ENCODE data around the gene TAX1BP3.

The TAX1BP3 gene

DNA sequence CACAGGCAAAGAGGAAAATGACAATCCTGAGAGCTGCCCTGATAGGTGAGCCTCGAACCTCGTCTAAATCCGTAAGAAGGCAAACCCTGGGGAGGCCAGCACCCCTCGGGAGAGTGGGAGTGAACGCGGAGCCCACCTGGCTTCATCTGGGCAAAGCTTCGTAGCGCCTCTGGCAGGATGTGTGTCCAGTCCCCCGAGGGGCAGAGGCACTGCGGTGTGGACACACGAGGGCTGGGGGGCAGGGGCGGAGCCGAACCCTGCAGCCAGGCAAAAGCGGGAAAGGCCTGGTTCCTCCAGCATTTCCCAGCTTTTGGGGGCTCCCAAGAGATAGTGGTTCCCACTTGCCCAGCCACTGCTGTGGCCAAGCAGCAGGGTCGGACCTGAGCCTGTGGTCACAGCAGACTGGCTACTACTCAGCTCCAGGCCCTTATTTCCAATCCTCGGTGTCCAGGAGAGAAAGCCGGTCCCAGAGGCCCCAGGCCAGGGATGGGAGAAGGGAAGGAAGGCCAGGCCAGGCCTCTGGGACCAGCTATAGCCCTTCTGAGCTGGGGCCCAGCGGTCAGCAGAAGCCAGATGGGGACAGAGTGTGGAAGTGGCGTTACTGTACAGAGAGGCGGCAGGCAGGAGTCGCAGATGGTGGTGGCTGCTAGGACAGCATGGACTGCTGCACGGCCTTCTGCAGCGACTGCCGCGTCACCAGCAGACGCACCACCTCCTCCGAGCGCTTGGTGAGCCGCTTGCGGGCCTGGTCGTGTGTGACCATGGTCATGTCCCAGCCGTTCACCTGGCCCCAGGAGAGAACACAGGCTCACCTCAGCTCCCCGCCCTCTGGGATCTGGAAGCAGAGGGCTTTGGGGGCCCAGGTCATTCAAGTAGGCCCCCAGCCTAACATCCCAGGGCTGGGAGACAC, 5.0 kb downstream of the TAX1BP3 start:
- Histone ChIP-seq H3K4me3 (ENCODE audit: insufficient read depth, low read depth, low read length, poor library complexity, severe bottlenecking) (no peak overlapping the region), H3K9me3 (ENCODE audit: control insufficient read depth, low read length) (no peaks in the 10 kb centered on the region), H3K36me3 (ENCODE audit: control insufficient read depth, insufficient read depth, low read length) (no peaks in the 10 kb centered on the region), H3K4me1 (ENCODE audit: control insufficient read depth, insufficient read depth, low read length, poor library complexity, severe bottlenecking) (peaks cover 11% of the 10 kb centered on the region), H3K27ac (ENCODE audit: insufficient read depth, low read length, poor library complexity, severe bottlenecking) (no peak overlapping the region), H3K27me3 (replicated peaks; ENCODE audit: control insufficient read depth, insufficient read depth, low read length, poor library complexity, severe bottlenecking) (no peaks in the 10 kb centered on the region)
- DNase-seq, result no peak

DNA sequence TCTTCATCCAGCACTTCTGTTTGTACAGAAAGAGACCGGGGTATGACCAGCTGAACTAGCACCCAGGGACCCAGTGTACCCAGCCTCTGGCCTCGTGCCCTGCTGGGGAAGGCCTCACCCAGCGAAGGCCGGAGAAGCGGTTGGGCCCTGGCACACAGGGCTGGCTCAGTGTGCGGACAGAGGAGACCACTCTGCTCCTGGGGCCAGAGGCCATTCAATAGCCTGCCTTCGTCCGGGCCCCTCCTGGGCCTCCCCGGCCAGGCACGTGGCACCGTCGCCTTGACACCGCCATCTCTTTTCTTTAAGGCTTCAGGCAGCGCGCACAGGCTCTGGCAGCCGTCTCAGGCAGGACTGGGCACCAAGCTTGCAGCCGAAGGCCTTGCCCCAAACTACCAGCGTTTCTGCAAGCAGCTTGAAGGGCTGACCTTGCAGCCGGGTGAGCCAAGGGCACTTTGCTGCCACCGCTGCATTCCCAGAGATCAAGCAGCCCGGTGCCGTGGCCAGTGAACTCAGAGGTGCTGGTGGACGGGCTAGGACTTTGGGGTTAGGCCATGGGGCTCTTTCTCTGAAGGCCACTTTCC, 8.0 kb downstream of the TAX1BP3 start:
- Histone ChIP-seq H3K36me3 (ENCODE audit: control insufficient read depth, insufficient read depth, low read length) (no peaks in the 10 kb centered on the region), H3K9me3 (ENCODE audit: control insufficient read depth, low read length) (no peaks in the 10 kb centered on the region), H3K4me3 (ENCODE audit: insufficient read depth, low read depth, low read length, poor library complexity, severe bottlenecking) (no peak overlapping the region), H3K4me1 (ENCODE audit: control insufficient read depth, insufficient read depth, low read length, poor library complexity, severe bottlenecking) (no peaks in the 10 kb centered on the region), H3K27me3 (replicated peaks; ENCODE audit: control insufficient read depth, insufficient read depth, low read length, poor library complexity, severe bottlenecking) (no peaks in the 10 kb centered on the region), H3K27ac (ENCODE audit: insufficient read depth, low read length, poor library complexity, severe bottlenecking) (no peak overlapping the region)
- DNase-seq, result no peak

DNA sequence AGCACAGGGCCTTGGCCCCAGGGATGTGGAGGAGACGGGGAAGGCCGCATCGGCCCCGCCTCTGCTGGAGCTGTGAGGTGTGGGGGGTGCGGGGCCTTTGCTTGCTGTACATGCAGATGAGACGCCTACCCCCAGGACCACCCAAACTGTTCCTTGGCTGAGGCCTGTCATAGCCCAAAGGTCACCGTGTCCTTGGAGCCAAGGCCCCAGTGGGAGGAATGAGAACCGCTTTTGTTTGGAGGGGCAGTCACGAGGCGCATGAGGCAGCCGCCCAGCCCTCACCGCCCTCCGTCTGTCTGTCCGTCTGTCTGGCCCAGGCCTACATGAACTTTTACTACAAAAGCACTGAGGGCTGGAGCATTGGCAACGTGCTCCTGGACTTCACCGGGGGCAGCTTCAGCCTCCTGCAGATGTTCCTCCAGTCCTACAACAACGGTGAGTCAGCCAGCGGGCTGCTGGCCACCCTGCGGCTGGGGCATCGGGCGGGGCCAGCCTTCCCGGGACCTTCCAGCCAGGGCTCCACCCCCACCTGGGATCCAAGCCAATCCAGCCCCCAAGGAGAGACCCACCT, 8.8 kb downstream of the TAX1BP3 start:
- Histone ChIP-seq H3K4me3 (ENCODE audit: insufficient read depth, low read depth, low read length, poor library complexity, severe bottlenecking) (no peak overlapping the region), H3K36me3 (ENCODE audit: control insufficient read depth, insufficient read depth, low read length) (no peaks in the 10 kb centered on the region), H3K4me1 (ENCODE audit: control insufficient read depth, insufficient read depth, low read length, poor library complexity, severe bottlenecking) (no peaks in the 10 kb centered on the region), H3K27ac (ENCODE audit: insufficient read depth, low read length, poor library complexity, severe bottlenecking) (no peak overlapping the region), H3K9me3 (ENCODE audit: control insufficient read depth, low read length) (no peaks in the 10 kb centered on the region), H3K27me3 (replicated peaks; ENCODE audit: control insufficient read depth, insufficient read depth, low read length, poor library complexity, severe bottlenecking) (no peaks in the 10 kb centered on the region)
- DNase-seq, result no peak

DNA sequence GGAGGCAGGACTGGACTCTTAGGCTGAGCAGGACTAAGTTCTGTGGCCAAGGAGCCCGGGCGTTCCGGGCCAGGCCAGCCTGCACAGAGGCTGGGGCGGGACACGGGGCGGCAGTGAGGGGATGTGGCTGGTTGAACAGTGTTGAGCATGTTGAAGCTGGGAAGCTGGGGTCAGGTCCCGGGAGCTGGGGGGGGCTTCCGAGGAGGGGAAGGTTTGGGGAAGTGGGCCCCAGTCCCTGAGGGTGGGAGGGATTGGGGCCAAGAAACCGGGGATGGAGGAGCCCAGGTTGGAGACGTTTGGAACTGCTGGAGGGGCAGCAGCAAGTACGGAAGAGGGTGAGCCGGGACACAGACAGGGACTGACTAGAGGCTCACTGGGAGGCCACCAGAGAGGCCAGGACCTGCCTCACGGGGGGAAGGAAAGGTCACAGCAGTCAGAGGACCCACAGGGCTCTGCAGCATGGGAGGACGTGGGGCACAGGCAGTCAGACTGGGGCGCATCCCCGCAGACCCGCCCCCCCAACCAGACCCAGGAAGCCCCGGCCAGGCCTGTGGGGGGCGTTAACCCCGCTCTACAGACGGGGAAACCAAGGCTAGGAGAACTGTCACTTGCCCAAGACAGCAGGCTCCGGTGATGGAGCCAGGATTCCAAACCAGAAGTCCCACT, 9.5 kb downstream of the TAX1BP3 start:
- H3K9me3 ChIP-seq (ENCODE audit: control insufficient read depth, low read length), result no peaks in the 10 kb centered on the region
- H3K27me3 ChIP-seq (replicated peaks; ENCODE audit: control insufficient read depth, insufficient read depth, low read length, poor library complexity, severe bottlenecking), result no peaks in the 10 kb centered on the region
- no peaks in the 10 kb centered on the region for H3K4me1 ChIP-seq (ENCODE audit: control insufficient read depth, insufficient read depth, low read length, poor library complexity, severe bottlenecking)
- no peaks in the 10 kb centered on the region for H3K36me3 ChIP-seq (ENCODE audit: control insufficient read depth, insufficient read depth, low read length)
- DNase-seq, result no peak
- H3K4me3 ChIP-seq (ENCODE audit: insufficient read depth, low read depth, low read length, poor library complexity, severe bottlenecking), result no peak overlapping the region
- H3K27ac ChIP-seq (ENCODE audit: insufficient read depth, low read length, poor library complexity, severe bottlenecking), result no peak overlapping the region

DNA sequence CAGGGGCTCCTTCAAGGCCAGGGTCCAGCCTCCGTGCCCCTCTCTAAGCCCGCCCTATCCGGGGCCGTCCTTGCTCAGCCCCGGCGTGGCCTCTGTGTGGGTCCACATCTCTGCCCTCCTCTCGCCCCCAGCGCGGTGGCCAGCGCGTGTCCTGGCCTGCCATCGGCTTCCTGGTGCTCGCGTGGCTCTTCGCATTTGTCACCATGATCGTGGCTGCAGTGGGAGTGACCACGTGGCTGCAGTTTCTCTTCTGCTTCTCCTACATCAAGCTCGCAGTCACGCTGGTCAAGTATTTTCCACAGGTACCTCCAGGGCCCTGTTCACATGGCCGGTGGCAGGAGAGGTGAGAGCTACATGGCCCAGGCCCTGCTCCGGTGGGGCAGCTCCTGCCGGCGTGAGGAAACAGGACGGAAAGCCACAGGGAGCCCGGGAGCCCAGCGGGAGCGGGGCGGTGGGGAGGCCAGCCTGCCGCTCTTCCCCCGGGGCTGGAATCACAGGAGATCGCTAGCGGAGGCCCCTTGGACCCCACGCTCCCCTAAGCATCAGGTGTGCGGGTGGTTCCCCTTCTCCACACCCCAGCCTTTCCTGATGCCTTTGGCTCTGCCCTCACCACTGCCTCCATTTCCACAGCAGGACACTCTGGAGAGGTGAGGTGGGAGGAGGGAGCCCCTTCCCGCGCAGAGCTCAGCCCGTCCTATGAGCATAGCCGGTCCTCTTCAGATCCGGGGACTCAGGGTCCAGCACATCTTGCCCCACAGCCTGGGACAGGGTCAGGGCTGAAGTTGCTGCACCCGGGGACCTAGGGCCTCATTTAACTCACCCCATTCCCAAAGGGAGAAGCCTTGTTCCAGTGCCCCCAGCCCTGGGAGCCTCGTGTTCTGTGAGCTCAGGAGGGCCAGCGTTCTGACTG, 10.2 kb downstream of the TAX1BP3 start:
- H3K27me3 ChIP-seq (replicated peaks; ENCODE audit: control insufficient read depth, insufficient read depth, low read length, poor library complexity, severe bottlenecking), result no peaks in the 10 kb centered on the region
- H3K4me1 ChIP-seq (ENCODE audit: control insufficient read depth, insufficient read depth, low read length, poor library complexity, severe bottlenecking), result no peaks in the 10 kb centered on the region
- no peaks in the 10 kb centered on the region for H3K9me3 ChIP-seq (ENCODE audit: control insufficient read depth, low read length)
- no peaks in the 10 kb centered on the region for H3K36me3 ChIP-seq (ENCODE audit: control insufficient read depth, insufficient read depth, low read length)
- no peak overlapping the region for H3K4me3 ChIP-seq (ENCODE audit: insufficient read depth, low read depth, low read length, poor library complexity, severe bottlenecking)
- no peak for DNase-seq
- no peak overlapping the region for H3K27ac ChIP-seq (ENCODE audit: insufficient read depth, low read length, poor library complexity, severe bottlenecking)

DNA sequence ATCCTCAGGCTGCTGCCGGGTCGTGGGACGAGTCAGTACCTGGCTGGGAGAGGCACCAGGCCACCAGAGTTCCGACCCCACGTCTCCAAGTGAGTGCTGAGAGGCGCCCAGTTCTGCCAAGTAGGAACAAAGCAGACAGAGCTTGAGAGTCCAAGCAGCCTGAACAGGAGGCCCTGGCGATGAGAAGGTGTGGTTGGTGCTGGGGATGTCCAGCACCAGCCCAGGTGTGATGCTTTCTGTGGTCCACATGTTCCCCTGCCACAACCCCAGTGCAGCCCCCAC, 10.8 kb downstream of the TAX1BP3 start:
- Histone ChIP-seq H3K4me1 (ENCODE audit: control insufficient read depth, insufficient read depth, low read length, poor library complexity, severe bottlenecking) (no peaks in the 10 kb centered on the region), H3K36me3 (ENCODE audit: control insufficient read depth, insufficient read depth, low read length) (no peaks in the 10 kb centered on the region), H3K4me3 (ENCODE audit: insufficient read depth, low read depth, low read length, poor library complexity, severe bottlenecking) (no peak overlapping the region), H3K9me3 (ENCODE audit: control insufficient read depth, low read length) (no peaks in the 10 kb centered on the region), H3K27me3 (replicated peaks; ENCODE audit: control insufficient read depth, insufficient read depth, low read length, poor library complexity, severe bottlenecking) (no peaks in the 10 kb centered on the region), H3K27ac (ENCODE audit: insufficient read depth, low read length, poor library complexity, severe bottlenecking) (no peak overlapping the region)
- DNase-seq, result no peak

DNA sequence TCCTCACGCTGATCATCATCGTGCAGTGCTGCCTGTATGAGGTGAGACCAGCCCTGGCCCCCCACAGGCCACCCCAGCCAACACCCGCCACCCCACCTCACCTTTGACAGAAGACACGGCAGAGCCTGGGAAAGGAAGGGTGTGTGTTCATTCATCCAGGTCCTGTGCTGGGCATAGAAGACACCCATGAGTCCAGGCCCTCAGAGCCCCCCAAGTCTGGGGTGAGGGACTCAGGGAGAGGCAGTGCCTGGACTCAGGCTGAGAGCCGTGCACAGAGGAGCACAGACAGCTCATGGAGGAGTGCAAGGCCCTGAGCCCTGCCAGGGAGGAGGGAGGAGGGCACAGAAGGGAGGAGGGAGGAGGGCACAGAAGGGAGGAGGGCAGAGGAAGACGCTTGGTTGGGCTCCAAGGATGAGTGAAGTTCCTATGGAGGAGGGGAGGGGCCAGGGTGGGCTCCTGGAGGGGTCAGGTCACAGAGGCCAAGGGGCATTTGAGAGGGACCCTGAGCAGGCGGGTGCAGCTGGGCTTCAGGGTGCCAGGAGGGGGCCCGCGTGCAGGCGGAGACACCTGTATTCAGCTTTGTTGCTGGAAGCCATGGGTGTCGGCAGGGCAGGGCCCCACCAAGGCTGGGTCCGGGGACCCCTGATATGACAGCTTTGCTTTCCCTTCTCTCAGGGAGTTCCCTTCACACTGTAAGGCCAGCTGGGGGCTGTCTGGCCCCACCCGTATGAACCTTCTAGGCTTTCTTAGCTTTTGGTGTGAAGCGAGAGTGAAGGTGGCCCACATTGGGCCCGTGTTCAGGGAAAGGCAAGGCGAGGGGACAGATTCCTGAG, 11.4 kb downstream of the TAX1BP3 start:
- Histone ChIP-seq H3K4me1 (ENCODE audit: control insufficient read depth, insufficient read depth, low read length, poor library complexity, severe bottlenecking) (no peaks in the 10 kb centered on the region), H3K36me3 (ENCODE audit: control insufficient read depth, insufficient read depth, low read length) (no peaks in the 10 kb centered on the region), H3K9me3 (ENCODE audit: control insufficient read depth, low read length) (no peaks in the 10 kb centered on the region), H3K4me3 (ENCODE audit: insufficient read depth, low read depth, low read length, poor library complexity, severe bottlenecking) (no peak overlapping the region), H3K27me3 (replicated peaks; ENCODE audit: control insufficient read depth, insufficient read depth, low read length, poor library complexity, severe bottlenecking) (no peaks in the 10 kb centered on the region), H3K27ac (ENCODE audit: insufficient read depth, low read length, poor library complexity, severe bottlenecking) (no peak overlapping the region)
- DNase-seq, result no peak

DNA sequence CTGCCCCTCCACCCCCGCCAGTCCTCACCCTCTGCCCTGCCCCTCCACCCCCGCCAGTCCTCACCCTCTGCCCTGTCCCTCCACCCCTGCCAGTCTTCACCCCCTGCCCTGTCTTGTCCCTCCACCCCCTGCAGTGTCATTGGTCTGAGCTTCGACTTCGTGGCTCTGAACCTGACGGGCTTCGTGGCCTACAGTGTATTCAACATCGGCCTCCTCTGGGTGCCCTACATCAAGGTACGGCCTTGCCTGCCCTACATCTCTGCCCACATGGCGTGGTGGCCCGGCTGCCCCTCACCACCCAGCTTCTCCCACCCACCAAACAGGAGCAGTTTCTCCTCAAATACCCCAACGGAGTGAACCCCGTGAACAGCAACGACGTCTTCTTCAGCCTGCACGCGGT, 12.0 kb downstream of the TAX1BP3 start:
- no peak for DNase-seq

DNA sequence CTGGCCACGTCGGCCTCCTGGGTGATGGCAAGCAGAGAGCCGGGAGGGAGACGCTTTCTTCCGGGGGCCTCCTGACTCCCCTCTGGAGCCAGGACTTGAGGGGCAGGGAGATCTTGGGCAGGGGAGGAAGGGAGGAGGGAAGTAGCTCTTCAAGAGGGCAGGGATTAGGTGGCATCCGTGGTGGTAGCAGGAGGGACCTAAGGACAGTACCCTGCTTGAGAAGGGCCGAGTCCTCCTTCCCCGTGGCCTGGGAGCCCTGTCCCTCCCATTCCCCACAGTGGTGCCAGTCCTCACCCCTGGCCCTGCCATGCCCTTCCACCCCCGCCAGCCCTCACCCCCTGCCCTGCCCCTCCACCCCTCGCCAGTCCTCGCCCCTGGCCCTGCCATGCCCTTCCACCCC, 12.6 kb downstream of the TAX1BP3 start:
- H3K36me3 ChIP-seq (ENCODE audit: control insufficient read depth, insufficient read depth, low read length), result no peaks in the 10 kb centered on the region
- no peaks in the 10 kb centered on the region for H3K27me3 ChIP-seq (replicated peaks; ENCODE audit: control insufficient read depth, insufficient read depth, low read length, poor library complexity, severe bottlenecking)
- no peak overlapping the region for H3K27ac ChIP-seq (ENCODE audit: insufficient read depth, low read length, poor library complexity, severe bottlenecking)
- no peak overlapping the region for H3K4me3 ChIP-seq (ENCODE audit: insufficient read depth, low read depth, low read length, poor library complexity, severe bottlenecking)
- H3K9me3 ChIP-seq (ENCODE audit: control insufficient read depth, low read length), result no peaks in the 10 kb centered on the region
- DNase-seq, result no peak
- no peaks in the 10 kb centered on the region for H3K4me1 ChIP-seq (ENCODE audit: control insufficient read depth, insufficient read depth, low read length, poor library complexity, severe bottlenecking)

More for the DNA sequence above, 12.0 kb downstream of the TAX1BP3 start:
- H3K27ac ChIP-seq (ENCODE audit: insufficient read depth, low read length, poor library complexity, severe bottlenecking), result no peak overlapping the region
- no peaks in the 10 kb centered on the region for H3K36me3 ChIP-seq (ENCODE audit: control insufficient read depth, insufficient read depth, low read length)
- no peak overlapping the region for H3K4me3 ChIP-seq (ENCODE audit: insufficient read depth, low read depth, low read length, poor library complexity, severe bottlenecking)
- no peaks in the 10 kb centered on the region for H3K9me3 ChIP-seq (ENCODE audit: control insufficient read depth, low read length)
- no peaks in the 10 kb centered on the region for H3K27me3 ChIP-seq (replicated peaks; ENCODE audit: control insufficient read depth, insufficient read depth, low read length, poor library complexity, severe bottlenecking)
- H3K4me1 ChIP-seq (ENCODE audit: control insufficient read depth, insufficient read depth, low read length, poor library complexity, severe bottlenecking), result no peaks in the 10 kb centered on the region
